Measurements from ENCODE around the gene MUC5AC. TPM values are rescaled to one million over a fixed set of nuclear protein-coding genes. Genes with fewer than 3 reads are reported as not detected.

MUC5AC gene
- total and polyA plus RNA-seq, 7 experiments from 2014 or later, result not detected

DNA sequence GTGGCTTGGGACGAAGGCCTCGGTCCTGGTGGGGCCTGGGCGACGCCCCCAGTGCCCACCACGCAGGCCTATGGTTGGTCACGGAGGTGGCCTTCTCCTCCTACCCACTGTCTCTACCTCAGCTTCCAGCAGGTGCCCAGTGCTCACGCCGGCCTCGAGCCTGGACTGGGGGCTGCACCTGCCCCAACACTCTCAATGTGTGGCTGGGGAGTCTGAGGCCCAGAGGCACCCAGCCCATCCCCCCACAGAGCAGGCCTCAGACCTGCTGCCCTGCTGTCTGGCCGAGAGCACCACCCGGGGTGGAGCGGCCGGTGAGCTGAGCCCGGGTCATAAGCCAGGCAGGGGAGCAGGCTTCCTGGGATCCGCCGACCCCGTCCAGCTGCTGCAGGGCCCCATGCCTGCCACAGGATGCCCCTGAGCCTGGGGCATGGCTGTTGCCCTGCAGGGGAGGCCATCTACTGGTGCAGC lies 28.6 kb upstream of the MUC5AC start:
- H3K36me3 ChIP-seq (ENCODE audit: control insufficient read depth in 2 of 3, insufficient read depth in 3 of 3, low read length in 3 of 3), result no peaks in the 10 kb centered on the region

GRCh38 chr11:1129611-1130160 lies 28.1 kb upstream of the MUC5AC start:
- Mint-ChIP-seq H3K27me3 (peaks cover 0 to 26% (median 20%) of the 10 kb centered on the region in 5 donors), H3K27ac (no peak overlapping the region), H3K4me1 (peaks cover 0 to 2% (median 0%) of the 10 kb centered on the region in 7 donors), H3K4me3 (no peak overlapping the region), H3K9me3 (peaks cover 13 to 26% (median 20%) of the 10 kb centered on the region in 11 donors), H3K36me3 (peaks cover 0 to 17% (median 9%) of the 10 kb centered on the region in 5 donors)
- ChIA-PET POLR2A (no interaction called here), CTCF (no interaction called here)
- Histone ChIP-seq H3K27me3 (ENCODE audit: control insufficient read depth in 2 of 2, insufficient read depth in 2 of 2, low read length in 2 of 2) (no peaks in the 10 kb centered on the region), H3K9me3 (ENCODE audit: control insufficient read depth in 2 of 3, low read length in 3 of 3) (peaks cover 0 to 12% (median 0%) of the 10 kb centered on the region in 3 experiments), H3K4me1 (ENCODE audit: control insufficient read depth in 2 of 2, insufficient read depth in 2 of 2, low read length in 2 of 2) (no peaks in the 10 kb centered on the region), H3K27ac (ENCODE audit: low read depth, low read length) (no peak overlapping the region), H3K36me3 (ENCODE audit: control insufficient read depth in 2 of 3, insufficient read depth in 3 of 3, low read length in 3 of 3) (no peaks in the 10 kb centered on the region), H3K4me3 (ENCODE audit: low read length) (no peak overlapping the region)
- intact Hi-C loops (cut with micrococcal nuclease), result no loop called here
- DNase-seq (no peak), ATAC-seq (peak; percentile 16)

More for the DNA sequence above, 28.6 kb upstream of the MUC5AC start:
- Histone ChIP-seq H3K4me1 (ENCODE audit: control insufficient read depth in 2 of 2, insufficient read depth in 2 of 2, low read length in 2 of 2) (no peaks in the 10 kb centered on the region), H3K27ac (ENCODE audit: low read depth, low read length) (no peak overlapping the region), H3K4me3 (ENCODE audit: low read length) (no peak overlapping the region), H3K9me3 (ENCODE audit: control insufficient read depth in 2 of 3, low read length in 3 of 3) (peaks cover 0 to 8% (median 0%) of the 10 kb centered on the region in 3 experiments), H3K27me3 (ENCODE audit: control insufficient read depth in 2 of 2, insufficient read depth in 2 of 2, low read length in 2 of 2) (no peaks in the 10 kb centered on the region)
- Mint-ChIP-seq H3K27me3 (peaks cover 0 to 26% (median 19%) of the 10 kb centered on the region in 5 donors), H3K4me1 (peaks cover 0 to 3% (median 0%) of the 10 kb centered on the region in 7 donors), H3K9me3 (peaks cover 8 to 24% (median 17%) of the 10 kb centered on the region in 11 donors), H3K36me3 (peaks cover 0 to 12% (median 6%) of the 10 kb centered on the region in 5 donors), H3K27ac (no peak overlapping the region), H3K4me3 (no peak overlapping the region)
- CTCF ChIA-PET, result no interaction called here
- intact Hi-C loops (cut with micrococcal nuclease), result no loop called here
- POLR2A ChIA-PET, result no interaction called here
- ATAC-seq (peak; percentile 15), DNase-seq (no peak)

- intact Hi-C loops (cut with micrococcal nuclease), result no loop called here
- peaks cover 0 to 24% (median 20%) of the 10 kb centered on the region in 5 donors for H3K27me3 Mint-ChIP-seq
- no peak overlapping the region for H3K4me3 Mint-ChIP-seq
- no peaks in the 10 kb centered on the region for H3K27me3 ChIP-seq (ENCODE audit: control insufficient read depth in 2 of 2, insufficient read depth in 2 of 2, low read length in 2 of 2)
- H3K27ac ChIP-seq (ENCODE audit: low read depth, low read length), result no peak overlapping the region
- DNase-seq, result no peak
- H3K4me1 Mint-ChIP-seq, result peaks cover 0 to 2% (median 0%) of the 10 kb centered on the region in 7 donors
- ATAC-seq, result no peak
- ChIA-PET CTCF (no interaction called here), POLR2A (no interaction called here)
- H3K27ac Mint-ChIP-seq, result no peak overlapping the region
- no peaks in the 10 kb centered on the region for H3K36me3 ChIP-seq (ENCODE audit: control insufficient read depth in 2 of 3, insufficient read depth in 3 of 3, low read length in 3 of 3)
- H3K4me3 ChIP-seq (ENCODE audit: low read length), result no peak overlapping the region
- peaks cover 0 to 21% (median 9%) of the 10 kb centered on the region in 5 donors for H3K36me3 Mint-ChIP-seq
- H3K9me3 Mint-ChIP-seq, result peaks cover 14 to 34% (median 23%) of the 10 kb centered on the region in 11 donors
- H3K4me1 ChIP-seq (ENCODE audit: control insufficient read depth in 2 of 2, insufficient read depth in 2 of 2, low read length in 2 of 2), result no peaks in the 10 kb centered on the region
- peaks cover 0 to 20% (median 4%) of the 10 kb centered on the region in 3 experiments for H3K9me3 ChIP-seq (ENCODE audit: control insufficient read depth in 2 of 3, low read length in 3 of 3)
These were observed 27.3 kb upstream of the MUC5AC start for GRCh38 chr11:1130276-1131032.

DNA sequence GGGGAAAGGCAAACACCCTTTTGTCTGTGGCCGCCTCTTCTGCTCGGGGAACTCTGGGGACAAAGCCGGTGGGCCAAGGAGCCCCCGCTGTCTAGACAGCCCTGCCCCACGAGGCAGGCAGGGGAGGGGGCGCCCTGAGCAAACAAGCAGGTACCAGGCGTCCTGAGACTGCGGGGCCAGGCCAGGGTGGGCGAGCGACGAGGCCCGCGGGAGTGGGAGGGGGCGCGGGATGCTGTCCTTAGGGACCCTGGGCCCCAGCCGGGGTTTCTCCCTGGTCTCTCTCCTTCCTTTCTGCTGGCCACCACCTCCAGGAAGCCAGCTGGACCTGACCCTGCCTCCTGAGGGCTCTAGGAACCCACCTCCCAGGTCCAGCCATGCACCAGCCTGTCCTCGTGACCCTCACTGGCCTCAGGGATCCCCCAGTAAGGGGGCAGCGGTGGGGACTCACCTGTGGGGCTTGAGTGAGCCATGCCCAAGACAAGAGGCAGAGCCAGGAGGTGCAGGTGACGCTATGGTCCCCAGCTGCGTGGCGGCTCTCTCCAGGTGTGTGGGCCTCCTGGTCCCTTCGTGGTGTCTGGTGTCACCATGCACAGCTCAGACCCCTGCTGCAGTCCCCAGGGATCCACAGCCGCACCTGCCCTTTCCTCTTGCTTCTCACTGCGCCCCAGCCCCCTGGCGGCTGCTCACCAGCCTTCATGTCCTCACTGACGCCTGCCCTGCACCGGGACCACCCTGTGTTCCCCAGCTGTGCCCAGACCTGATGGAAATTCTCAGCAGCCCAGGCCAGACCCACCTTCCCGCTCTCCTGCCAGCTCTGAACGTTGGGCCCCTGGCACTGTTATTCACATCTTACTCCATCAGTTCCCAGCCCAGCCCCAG lies 26.5 kb upstream of the MUC5AC start:
- ATAC-seq, result no peak

DNA sequence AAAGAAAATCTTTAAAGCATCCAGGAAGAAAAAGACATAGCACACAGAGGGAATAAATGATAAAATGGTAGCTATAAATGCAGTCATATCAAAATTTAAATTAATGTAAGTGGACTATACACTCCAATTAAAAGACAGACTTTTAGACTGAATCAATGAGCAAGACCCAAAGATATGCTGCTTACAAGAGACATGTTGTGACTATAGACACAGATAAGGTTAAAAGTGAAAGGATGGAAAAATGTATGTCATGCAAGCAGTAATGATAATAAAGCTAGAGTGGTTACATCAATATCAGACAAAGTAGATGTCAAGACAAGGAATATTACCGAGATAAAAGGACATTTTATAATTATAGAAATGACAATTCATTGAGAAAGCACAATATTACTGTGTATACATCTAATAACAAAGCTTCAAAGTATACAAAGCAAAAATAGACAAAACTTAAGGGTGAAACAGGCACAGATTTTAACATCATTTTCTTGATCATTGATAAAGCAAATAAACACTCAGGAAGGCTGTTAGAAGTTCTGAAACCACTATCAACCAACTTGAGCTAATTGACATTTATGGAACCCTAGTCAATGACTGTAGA lies 22.8 kb upstream of the MUC5AC start:
- no peak for ATAC-seq
- ChIA-PET POLR2A (no interaction called here), CTCF (no interaction called here)
- DNase-seq, result no peak
- H3K9me3 Mint-ChIP-seq, result peaks cover 12 to 37% (median 24%) of the 10 kb centered on the region in 11 donors
- Histone ChIP-seq H3K9me3 (ENCODE audit: control insufficient read depth in 2 of 3, low read length in 3 of 3) (peaks cover 0 to 22% (median 6%) of the 10 kb centered on the region in 3 experiments), H3K4me1 (ENCODE audit: control insufficient read depth in 2 of 2, insufficient read depth in 2 of 2, low read length in 2 of 2) (no peaks in the 10 kb centered on the region), H3K27me3 (ENCODE audit: control insufficient read depth in 2 of 2, insufficient read depth in 2 of 2, low read length in 2 of 2) (no peaks in the 10 kb centered on the region), H3K27ac (ENCODE audit: low read depth, low read length) (no peak overlapping the region), H3K4me3 (ENCODE audit: low read length) (no peak overlapping the region), H3K36me3 (ENCODE audit: control insufficient read depth in 2 of 3, insufficient read depth in 3 of 3, low read length in 3 of 3) (no peaks in the 10 kb centered on the region)
- H3K36me3 Mint-ChIP-seq, result peaks cover 0 to 21% (median 9%) of the 10 kb centered on the region in 5 donors
- peaks cover 0 to 2% (median 0%) of the 10 kb centered on the region in 7 donors for H3K4me1 Mint-ChIP-seq
- H3K4me3 Mint-ChIP-seq, result no peak overlapping the region
- intact Hi-C loops (cut with micrococcal nuclease), result no loop called here
- no peak overlapping the region for H3K27ac Mint-ChIP-seq
- H3K27me3 Mint-ChIP-seq, result peaks cover 0 to 40% (median 29%) of the 10 kb centered on the region in 5 donors

More for the DNA sequence above, 26.5 kb upstream of the MUC5AC start:
- Mint-ChIP-seq H3K9me3 (peaks cover 12 to 37% (median 20%) of the 10 kb centered on the region in 11 donors), H3K27ac (no peak overlapping the region), H3K36me3 (peaks cover 0 to 21% (median 9%) of the 10 kb centered on the region in 5 donors), H3K4me1 (peaks cover 0 to 2% (median 0%) of the 10 kb centered on the region in 7 donors), H3K27me3 (peaks cover 0 to 25% (median 22%) of the 10 kb centered on the region in 5 donors), H3K4me3 (no peak overlapping the region)
- Histone ChIP-seq H3K4me3 (ENCODE audit: low read length) (no peak overlapping the region), H3K27ac (ENCODE audit: low read depth, low read length) (no peak overlapping the region), H3K36me3 (ENCODE audit: control insufficient read depth in 2 of 3, insufficient read depth in 3 of 3, low read length in 3 of 3) (no peaks in the 10 kb centered on the region), H3K27me3 (ENCODE audit: control insufficient read depth in 2 of 2, insufficient read depth in 2 of 2, low read length in 2 of 2) (no peaks in the 10 kb centered on the region), H3K4me1 (ENCODE audit: control insufficient read depth in 2 of 2, insufficient read depth in 2 of 2, low read length in 2 of 2) (no peaks in the 10 kb centered on the region), H3K9me3 (ENCODE audit: control insufficient read depth in 2 of 3, low read length in 3 of 3) (peaks cover 0 to 22% (median 6%) of the 10 kb centered on the region in 3 experiments)
- intact Hi-C loops (cut with micrococcal nuclease), result no loop called here
- CTCF ChIA-PET, result no interaction called here
- POLR2A ChIA-PET, result no interaction called here
- no peak for DNase-seq

GRCh38 chr11:1138097-1138496 lies 19.7 kb upstream of the MUC5AC start:
- H3K4me1 ChIP-seq (ENCODE audit: control insufficient read depth in 2 of 2, insufficient read depth in 2 of 2, low read length in 2 of 2), result no peaks in the 10 kb centered on the region
- ChIA-PET CTCF (no interaction called here), POLR2A (no interaction called here)
- H3K27me3 ChIP-seq (ENCODE audit: control insufficient read depth in 2 of 2, insufficient read depth in 2 of 2, low read length in 2 of 2), result no peaks in the 10 kb centered on the region
- Mint-ChIP-seq H3K27me3 (peaks cover 0 to 48% (median 29%) of the 10 kb centered on the region in 5 donors), H3K27ac (no peak overlapping the region), H3K36me3 (peaks cover 0 to 26% (median 14%) of the 10 kb centered on the region in 5 donors), H3K9me3 (peaks cover 15 to 52% (median 36%) of the 10 kb centered on the region in 11 donors), H3K4me3 (peak overlapping the region in 1 of 10 donors; percentile 30), H3K4me1 (no peaks in the 10 kb centered on the region)
- H3K4me3 ChIP-seq (ENCODE audit: low read length), result no peak overlapping the region
- H3K27ac ChIP-seq (ENCODE audit: low read depth, low read length), result no peak overlapping the region
- no peak for ATAC-seq
- H3K9me3 ChIP-seq (ENCODE audit: control insufficient read depth in 2 of 3, low read length in 3 of 3), result peaks cover 0 to 24% (median 6%) of the 10 kb centered on the region in 3 experiments
- DNase-seq, result no peak
- H3K36me3 ChIP-seq (ENCODE audit: control insufficient read depth in 2 of 3, insufficient read depth in 3 of 3, low read length in 3 of 3), result no peaks in the 10 kb centered on the region
- intact Hi-C loops (cut with micrococcal nuclease), result no loop called here

Measured in naive thymus-derived CD4-positive, alpha-beta T cell (primary cell).